CD4-positive, alpha-beta T cell treated with Interleukin-12 subunit alpha and Interleukin-12 subunit beta, for 1 hour (primary cell): ENCODE measurements around the gene XIRP2.
"Not testable (repeated sequence)": the region's sequence is repeated elsewhere in the genome, so short reads cannot be mapped to it uniquely, and the experiment has no call there.

Experiments
- DNase-seq: peaks from one replicate; pipeline ENCODE4 v3.0.0-alpha.2; 2020

The XIRP2 gene

GRCh38 chr2:167212014-167212648, 323.9 kb downstream of the XIRP2 start:
- DNase-seq = peak; percentile 13

- DNase-seq = no peak
Measured at GRCh38 chr2:167215595-167215994, 327.3 kb downstream of the XIRP2 start.

- DNase-seq = no peak
Measured at GRCh38 chr2:167237478-167237877, 349.2 kb downstream of the XIRP2 start.

GRCh38 chr2:167240671-167241070, 352.4 kb downstream of the XIRP2 start:
- no peak for DNase-seq

- no peak for DNase-seq
Measured at GRCh38 chr2:167249197-167249596, 360.9 kb downstream of the XIRP2 start.

GRCh38 chr2:167253025-167253424, 364.7 kb downstream of the XIRP2 start:
- no peak for DNase-seq

- DNase-seq = no peak
Measured at GRCh38 chr2:167254721-167255120, 366.4 kb downstream of the XIRP2 start.

- DNase-seq = no peak
Measured at GRCh38 chr2:167258712-167259111, 370.4 kb downstream of the XIRP2 start.

- DNase-seq = no peak
Measured at GRCh38 chr2:167264380-167264779, 376.1 kb downstream of the XIRP2 start.

GRCh38 chr2:167265004-167265403, 376.7 kb downstream of the XIRP2 start:
- no peak for DNase-seq

GRCh38 chr2:167265722-167266121, 377.4 kb downstream of the XIRP2 start:
- DNase-seq = no peak

- DNase-seq = not testable (repeated sequence)
Measured at GRCh38 chr2:167268245-167268644, 380.0 kb downstream of the XIRP2 start.

- no peak for DNase-seq
Measured at GRCh38 chr2:167271932-167272331, 383.7 kb downstream of the XIRP2 start.

- no peak for DNase-seq
Measured at GRCh38 chr2:167275046-167275445, 386.8 kb downstream of the XIRP2 start.

- no peak for DNase-seq
Measured at GRCh38 chr2:167279810-167280209, 391.5 kb downstream of the XIRP2 start.

- no peak for DNase-seq
Measured at GRCh38 chr2:167287212-167287611, 398.9 kb downstream of the XIRP2 start.

- DNase-seq = no peak
Measured at GRCh38 chr2:167289651-167290410, 401.6 kb downstream of the XIRP2 start.

GRCh38 chr2:167292430-167293171, 404.3 kb downstream of the XIRP2 start, which contains the start of gene B3GALT1:
B3GALT1 (plus strand) TSS chr2:167293001.
- peak; percentile 47 for DNase-seq

- DNase-seq = no peak
Measured at GRCh38 chr2:167293172-167293781, 405.0 kb downstream of the XIRP2 start.

GRCh38 chr2:167293943-167294775, 405.9 kb downstream of the XIRP2 start:
- no peak for DNase-seq

GRCh38 chr2:167294776-167295140, 406.5 kb downstream of the XIRP2 start:
- DNase-seq = no peak

- DNase-seq = no peak
Measured at GRCh38 chr2:167297292-167297691, 409.0 kb downstream of the XIRP2 start.
